Measurements from ENCODE around the gene KLHL35.

Gene KLHL35

DNA sequence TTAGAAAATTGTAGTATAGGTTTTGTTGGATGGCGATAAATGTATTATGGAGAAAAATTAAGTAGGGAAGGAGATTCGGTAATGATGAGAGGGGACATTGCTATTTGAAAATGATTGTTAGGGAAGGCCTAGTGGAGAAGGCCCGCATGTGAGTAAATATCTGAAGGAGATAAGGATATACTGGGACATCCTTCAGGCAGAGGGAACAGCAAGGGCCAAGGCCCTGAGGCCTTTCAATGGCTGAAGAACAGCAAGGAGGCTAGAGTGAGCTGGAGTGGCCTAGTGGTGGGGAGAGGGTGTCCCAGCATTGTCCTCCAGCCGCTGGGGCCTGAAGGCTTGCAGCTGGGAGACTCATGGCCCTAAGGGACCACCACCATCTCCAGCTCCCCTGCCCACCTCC, 58.4 kb downstream of the KLHL35 start:
- FAIRE-seq, result no peak
- TF ChIP-seq CTCF (IDR thresholded peaks at IDR 0.05; ENCODE audit: insufficient read depth, missing control alignments), result no peak
- DNase-seq (ENCODE audit: insufficient read length, low spot score), result no peak

DNA sequence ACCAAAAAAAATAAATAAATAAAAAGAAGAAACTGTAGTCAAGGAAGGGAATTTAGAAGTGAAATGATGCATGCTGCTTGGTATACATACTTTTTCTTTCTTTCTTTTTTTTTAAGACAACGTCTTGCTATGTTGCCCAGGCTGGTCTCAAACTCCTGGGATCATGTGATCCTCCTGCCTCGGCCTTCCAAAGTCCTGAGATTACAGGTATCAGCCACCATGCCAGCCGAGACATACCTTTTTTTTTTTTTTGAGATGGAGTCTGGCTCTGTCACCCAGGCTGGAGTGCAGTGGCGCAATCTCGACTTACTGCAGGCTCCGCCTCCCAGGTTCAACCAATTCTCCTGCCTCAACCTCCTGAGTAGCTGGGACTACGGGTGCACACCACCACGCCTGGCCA, 59.8 kb downstream of the KLHL35 start:
- TF ChIP-seq CTCF (IDR thresholded peaks at IDR 0.05; ENCODE audit: insufficient read depth, missing control alignments), result no peak
- FAIRE-seq (no peak), DNase-seq (ENCODE audit: insufficient read length, low spot score) (no peak)

Measured in D721Med (cell line).